Osteocyte (in vitro differentiated cells): Measurements from ENCODE around the gene CCHCR1. TPM values are rescaled to one million over a fixed set of nuclear protein-coding genes. Genes with fewer than 3 reads are reported as not detected.

Experiments
- DNase-seq: peaks from one replicate; pipeline ENCODE4 v3.0.0; 2021; ENCODE audit warnings: mixed read lengths; ENCODE audit not compliant: unreplicated experiment; ENCODE audit errors: extremely low spot score
- H3K27ac Mint-ChIP-seq: one replicate; pipeline ENCODE4 v1.8.0; 2021; ENCODE audit warnings: mild to moderate bottlenecking, mixed read lengths; ENCODE audit not compliant: unreplicated experiment
- H3K27me3 Mint-ChIP-seq: one replicate; pipeline ENCODE4 v1.8.0; 2021; ENCODE audit warnings: mixed read lengths; ENCODE audit not compliant: unreplicated experiment
- H3K36me3 Mint-ChIP-seq: one replicate; pipeline ENCODE4 v1.8.0; 2021; ENCODE audit warnings: mixed read lengths; ENCODE audit not compliant: unreplicated experiment
- H3K4me1 Mint-ChIP-seq: one replicate; pipeline ENCODE4 v1.8.0; 2021; ENCODE audit warnings: mixed read lengths; ENCODE audit not compliant: unreplicated experiment
- H3K4me3 Mint-ChIP-seq: one replicate; pipeline ENCODE4 v1.8.0; 2021; ENCODE audit warnings: mild to moderate bottlenecking, moderate library complexity, mixed read lengths; ENCODE audit not compliant: unreplicated experiment
- H3K9me3 Mint-ChIP-seq: one replicate; pipeline ENCODE4 v1.8.0; 2021; ENCODE audit warnings: mixed read lengths; ENCODE audit not compliant: unreplicated experiment
- total RNA-seq: library from RNA; stranded (reverse); gene quantifications from 2 replicates; pipeline ENCODE4 v1.2.1, GENCODE V29; 2021
- TF ChIP-seq, protein P1 (sequence below): fragments of 200-600 bp; sonication (generic); IDR thresholded peaks from 2 replicates; pipeline ENCODE4 v1.5.0; 2021; ENCODE audit warnings: antibody characterized with exemption, mild to moderate bottlenecking, moderate library complexity

CCHCR1 gene
- total RNA-seq, 1 donor from 2014 or later: 19.0 TPM

GRCh38 chr6:31156641-31157040 lies 961 bp downstream of the CCHCR1 start:
- no peaks in the 10 kb centered on the region for H3K27me3 Mint-ChIP-seq
- H3K4me3 Mint-ChIP-seq: peak overlapping the region; percentile 89
- no peak for DNase-seq
- TF ChIP-seq, protein P1, sequence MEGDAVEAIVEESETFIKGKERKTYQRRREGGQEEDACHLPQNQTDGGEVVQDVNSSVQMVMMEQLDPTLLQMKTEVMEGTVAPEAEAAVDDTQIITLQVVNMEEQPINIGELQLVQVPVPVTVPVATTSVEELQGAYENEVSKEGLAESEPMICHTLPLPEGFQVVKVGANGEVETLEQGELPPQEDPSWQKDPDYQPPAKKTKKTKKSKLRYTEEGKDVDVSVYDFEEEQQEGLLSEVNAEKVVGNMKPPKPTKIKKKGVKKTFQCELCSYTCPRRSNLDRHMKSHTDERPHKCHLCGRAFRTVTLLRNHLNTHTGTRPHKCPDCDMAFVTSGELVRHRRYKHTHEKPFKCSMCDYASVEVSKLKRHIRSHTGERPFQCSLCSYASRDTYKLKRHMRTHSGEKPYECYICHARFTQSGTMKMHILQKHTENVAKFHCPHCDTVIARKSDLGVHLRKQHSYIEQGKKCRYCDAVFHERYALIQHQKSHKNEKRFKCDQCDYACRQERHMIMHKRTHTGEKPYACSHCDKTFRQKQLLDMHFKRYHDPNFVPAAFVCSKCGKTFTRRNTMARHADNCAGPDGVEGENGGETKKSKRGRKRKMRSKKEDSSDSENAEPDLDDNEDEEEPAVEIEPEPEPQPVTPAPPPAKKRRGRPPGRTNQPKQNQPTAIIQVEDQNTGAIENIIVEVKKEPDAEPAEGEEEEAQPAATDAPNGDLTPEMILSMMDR: no peak
- peaks cover 23% of the 10 kb centered on the region for H3K4me1 Mint-ChIP-seq
- H3K9me3 Mint-ChIP-seq: no peaks in the 10 kb centered on the region
- H3K36me3 Mint-ChIP-seq: peaks cover 9% of the 10 kb centered on the region
- peak overlapping the region; percentile 86 for H3K27ac Mint-ChIP-seq

- no peak overlapping the region for H3K27ac Mint-ChIP-seq
- TF ChIP-seq, protein P1: no peak
- H3K36me3 Mint-ChIP-seq: peaks cover 19% of the 10 kb centered on the region
- no peak for DNase-seq
- H3K4me3 Mint-ChIP-seq: no peak overlapping the region
- peaks cover 18% of the 10 kb centered on the region for H3K4me1 Mint-ChIP-seq
- no peaks in the 10 kb centered on the region for H3K27me3 Mint-ChIP-seq
- no peaks in the 10 kb centered on the region for H3K9me3 Mint-ChIP-seq
Observed at GRCh38 chr6:31154436-31154835, 3.2 kb downstream of the CCHCR1 start.

DNA sequence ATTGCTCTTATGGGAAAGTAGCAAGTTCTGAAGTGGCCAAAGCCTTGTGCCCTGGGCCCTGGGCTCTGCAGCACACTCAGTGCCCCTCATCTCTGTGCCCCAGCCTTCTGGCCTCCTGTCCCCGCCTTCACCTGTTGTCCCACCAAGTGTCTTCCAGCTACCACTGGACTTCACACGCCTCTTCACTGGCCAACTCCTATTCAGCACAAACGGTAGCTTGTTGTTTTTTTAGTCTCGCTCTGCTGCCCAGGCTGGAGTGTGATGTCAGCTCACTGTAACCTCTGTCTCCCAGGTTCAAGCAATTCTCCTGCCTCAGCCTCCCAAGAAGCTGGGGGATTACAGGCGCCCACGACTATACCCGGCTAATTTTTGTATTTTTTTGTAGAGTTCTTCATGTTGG lies 4.8 kb downstream of the CCHCR1 start:
- Mint-ChIP-seq H3K36me3 (peaks cover 21% of the 10 kb centered on the region), H3K27me3 (no peaks in the 10 kb centered on the region), H3K9me3 (no peaks in the 10 kb centered on the region), H3K4me3 (no peak overlapping the region), H3K27ac (no peak overlapping the region), H3K4me1 (peaks cover 9% of the 10 kb centered on the region)
- TF ChIP-seq, protein P1: no peak
- DNase-seq: no peak

GRCh38 chr6:31149827-31150447 lies 7.7 kb downstream of the CCHCR1 start:
- Mint-ChIP-seq H3K27ac (no peak overlapping the region), H3K9me3 (no peaks in the 10 kb centered on the region), H3K27me3 (no peaks in the 10 kb centered on the region), H3K36me3 (peaks cover 22% of the 10 kb centered on the region), H3K4me1 (no peaks in the 10 kb centered on the region), H3K4me3 (no peak overlapping the region)
- TF ChIP-seq, protein P1: no peak
- DNase-seq: no peak

DNA sequence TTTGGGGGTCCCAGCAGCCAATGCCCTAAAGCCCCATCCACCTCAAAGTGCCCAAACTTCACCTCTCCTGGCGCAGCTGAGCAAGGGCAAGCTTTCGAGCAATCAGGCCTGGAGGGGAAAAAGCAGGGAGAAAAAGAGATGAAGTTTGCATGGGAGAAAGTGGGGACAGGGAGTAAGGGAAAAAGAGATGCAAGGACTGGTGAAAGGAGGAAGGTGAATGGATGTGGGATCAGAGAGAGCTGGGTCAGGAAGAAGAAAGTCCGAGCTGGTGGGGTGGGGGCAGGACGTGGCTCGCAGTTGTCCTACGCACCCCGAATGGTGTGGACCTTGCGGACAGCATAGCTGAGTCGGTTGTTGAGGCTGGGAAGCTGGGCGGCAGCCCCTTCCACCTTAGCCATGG lies 12.2 kb downstream of the CCHCR1 start:
- H3K36me3 Mint-ChIP-seq: peaks cover 12% of the 10 kb centered on the region
- TF ChIP-seq, protein P1: no peak
- DNase-seq: no peak
- peaks cover 18% of the 10 kb centered on the region for H3K4me1 Mint-ChIP-seq
- no peaks in the 10 kb centered on the region for H3K27me3 Mint-ChIP-seq
- no peak overlapping the region for H3K4me3 Mint-ChIP-seq
- H3K9me3 Mint-ChIP-seq: no peaks in the 10 kb centered on the region
- H3K27ac Mint-ChIP-seq: no peak overlapping the region
